Adrenal gland (tissue), 12 donors: Measurements from ENCODE around the gene ERICH3. TPM values are rescaled to one million over a fixed set of nuclear protein-coding genes. Genes with fewer than 3 reads are reported as not detected.

ENCODE experiments used
- DNase-seq, 7 donors: peaks; one replicate each; pipeline ENCODE4 v3.0.0-alpha.2; 2019 to 2020
- H3K27ac ChIP-seq, 5 donors: fragments of 200-600 bp; sonication (generic) in 4 of 5; 1 replicate in 3 of 5; 2 replicates in 2 of 5; pipeline versions ENCODE4 v1.5.1 to v1.8.0; 2016 to 2020; ENCODE audit warnings: mild to moderate bottlenecking in 1 of 5
- H3K27me3 ChIP-seq: fragments of 200-600 bp; 2 replicates; pipeline ENCODE4 v1.8.0; 2021
- H3K36me3 ChIP-seq, 2 donors: fragments of 200-600 bp; replicated peaks in 1 of 2; 1 replicate in 1 of 2; 2 replicates in 1 of 2; pipeline versions ENCODE4 v1.5.1 to v1.8.0; 2018 to 2022
- H3K4me1 ChIP-seq, 2 donors: fragments of 200-600 bp; replicated peaks in 1 of 2; 1 replicate in 1 of 2; 2 replicates in 1 of 2; pipeline versions ENCODE4 v1.5.1 to v1.8.0; 2018 to 2021
- H3K4me3 ChIP-seq, 4 donors: fragments of 200-600 bp; sonication (generic) in 3 of 4; one replicate each; pipeline ENCODE4 v1.5.1; 2016 to 2018
- H3K9me3 ChIP-seq, 3 donors: fragments of 200-600 bp; sonication (generic) in 1 of 3; replicated peaks in 1 of 3; 1 replicate in 2 of 3; 2 replicates in 1 of 3; pipeline versions ENCODE4 v1.5.1 to v1.8.0; 2016 to 2021
- CTCF ChIP-seq, 6 experiments: fragments of 450-650 bp in 4 of 6; fragments of 200-600 bp in 2 of 6; sonication (generic) in 1 of 6; IDR thresholded peaks; 1 replicate in 5 of 6; 2 replicates in 1 of 6; pipeline versions ENCODE4 v1.5.1 to v1.8.0; 2016 to 2021; ENCODE audit warnings: antibody characterized with exemption in 6 of 6, mild to moderate bottlenecking in 2 of 6, moderate library complexity in 1 of 6
- POLR2A ChIP-seq, 2 donors: fragments of 450-650 bp; IDR thresholded peaks; one replicate each; pipeline ENCODE4 v1.6.1; 2017; ENCODE audit warnings: antibody characterized with exemption in 2 of 2, mild to moderate bottlenecking in 2 of 2, moderate library complexity in 1 of 2
- WGBS, 4 donors: extraction: QIAGEN DNeasy Blood & Tissue Kit in 2 of 4; methylation state at CpG; one replicate each; pipeline versions ENCODE4 v1.1.5 to v1.1.7; 2013 to 2017; 5-methylcytosine and 5-hydroxymethylcytosine counted together
- intact Hi-C, 2 donors: fragments of 100-400 bp; cut with DNase I; formaldehyde crosslinking; loops; one replicate each; pipeline versions ENCODE4 v1.14.1 to v1.15.0; 2022 to 2023
- polyA plus RNA-seq, 3 donors: library from polyadenylated mRNA; stranded (reverse); fragments of 200-250 nt in 2 of 3; fragments of 350-450 nt in 1 of 3; fragmentation: Illumina TruSeq in 1 of 3; extraction: RNeasy Lipid Tissue Mini Kit (QIAGEN cat#74804) in 1 of 3; gene quantifications; one replicate each; pipeline ENCODE4 v1.2.3, GENCODE V29; 2013 to 2014
- total RNA-seq, 9 donors: library from RNA; depleted of rRNA in 4 of 9; stranded (reverse); fragments of >200 nt in 4 of 9; fragments of 120-200 nt in 1 of 9; fragmentation: NEBNext Ultra II Directional in 1 of 9; extraction: Animal tissue kit (Norgen Biotek cat#: 25700) in 1 of 9; gene quantifications; one replicate each; pipeline versions ENCODE4 v1.1.0 to v1.2.4, GENCODE V29; 2013 to 2023
- donor health status: healthy with polysubstance abuse.
- donor health status: Bipolar disorder and iron deficiency.
- donor health status: DM: yes; HTN: yes; CAD: no.
- donor health status: DM: no; HTN: no; CAD: no.
- donor health status: DM: no; HTN: no; CAD: no.
- donor health status: DM: yes; HTN: yes; CAD: no.

The ERICH3 gene
- total and polyA plus RNA-seq, 12 donors, result 0.09 to 9.6 (median 1.1) TPM; not detected in 1

- no peaks in the 10 kb centered on the region for H3K4me1 ChIP-seq
- no peaks in the 10 kb centered on the region for H3K27me3 ChIP-seq
- H3K27ac ChIP-seq, result no peak overlapping the region
- peak in 1 of 7 donors; percentile 32 for DNase-seq
- no peaks in the 10 kb centered on the region for H3K9me3 ChIP-seq
- intact Hi-C loops, result no loop called here
- TF ChIP-seq POLR2A (IDR thresholded peaks at IDR 0.05) (no peak), CTCF (IDR thresholded peaks at IDR 0.05) (no peak)
- no peak overlapping the region for H3K4me3 ChIP-seq
- whole genome bisulfite sequencing, 4 donors, result 69 to 74% (median 70%) methylated on average over 5 of the region's 5 CpGs
- H3K36me3 ChIP-seq, result no peaks in the 10 kb centered on the region
Measured at GRCh38 chr1:74641161-74641560, 32.4 kb downstream of the ERICH3 start.

- no peaks in the 10 kb centered on the region for H3K9me3 ChIP-seq
- 87 to 100% (median 94%) methylated on average over 1 of the region's 1 CpG for WGBS, 4 donors
- TF ChIP-seq POLR2A (IDR thresholded peaks at IDR 0.05) (no peak), CTCF (IDR thresholded peaks at IDR 0.05) (no peak)
- no peak overlapping the region for H3K27ac ChIP-seq
- H3K4me3 ChIP-seq, result no peak overlapping the region
- no peaks in the 10 kb centered on the region for H3K27me3 ChIP-seq
- intact Hi-C loops, result no loop called here
- no peak for DNase-seq
- no peaks in the 10 kb centered on the region for H3K36me3 ChIP-seq
- no peaks in the 10 kb centered on the region for H3K4me1 ChIP-seq
Measured at GRCh38 chr1:74637296-74637695, 36.3 kb downstream of the ERICH3 start.

GRCh38 chr1:74629283-74629682, 44.3 kb downstream of the ERICH3 start:
- 51 to 64% (median 54%) methylated on average over 2 of the region's 2 CpGs for WGBS, 4 donors
- no peak for DNase-seq
- Histone ChIP-seq H3K4me3 (no peak overlapping the region), H3K36me3 (no peaks in the 10 kb centered on the region), H3K4me1 (no peaks in the 10 kb centered on the region), H3K9me3 (no peaks in the 10 kb centered on the region), H3K27me3 (no peaks in the 10 kb centered on the region), H3K27ac (no peak overlapping the region)
- intact Hi-C loops, result no loop called here
- no peak for TF ChIP-seq CTCF (IDR thresholded peaks at IDR 0.05)
- TF ChIP-seq POLR2A (IDR thresholded peaks at IDR 0.05), result no peak

- TF ChIP-seq POLR2A (IDR thresholded peaks at IDR 0.05) (no peak), CTCF (IDR thresholded peaks at IDR 0.05) (no peak)
- no peaks in the 10 kb centered on the region for H3K36me3 ChIP-seq
- 33 to 41% (median 36%) methylated on average over 2 of the region's 2 CpGs for whole genome bisulfite sequencing, 4 donors
Measured at GRCh38 chr1:74623716-74624115, 49.9 kb downstream of the ERICH3 start.

More at GRCh38 chr1:74623716-74624115, 49.9 kb downstream of the ERICH3 start:
- no peak overlapping the region for H3K4me3 ChIP-seq
- no peaks in the 10 kb centered on the region for H3K27me3 ChIP-seq
- no peaks in the 10 kb centered on the region for H3K9me3 ChIP-seq
- H3K27ac ChIP-seq, result no peak overlapping the region
- intact Hi-C loops, result no loop called here
- peaks cover 0 to 5% of the 10 kb centered on the region in 2 donors for H3K4me1 ChIP-seq
- DNase-seq, result no peak
